ENCODE results near the gene PPP1R9B. TPM values are rescaled to one million over a fixed set of nuclear protein-coding genes. Genes with fewer than 3 reads are reported as not detected.

Gene PPP1R9B
- total RNA-seq, 1 donor from 2014 or later = 103 TPM

DNA sequence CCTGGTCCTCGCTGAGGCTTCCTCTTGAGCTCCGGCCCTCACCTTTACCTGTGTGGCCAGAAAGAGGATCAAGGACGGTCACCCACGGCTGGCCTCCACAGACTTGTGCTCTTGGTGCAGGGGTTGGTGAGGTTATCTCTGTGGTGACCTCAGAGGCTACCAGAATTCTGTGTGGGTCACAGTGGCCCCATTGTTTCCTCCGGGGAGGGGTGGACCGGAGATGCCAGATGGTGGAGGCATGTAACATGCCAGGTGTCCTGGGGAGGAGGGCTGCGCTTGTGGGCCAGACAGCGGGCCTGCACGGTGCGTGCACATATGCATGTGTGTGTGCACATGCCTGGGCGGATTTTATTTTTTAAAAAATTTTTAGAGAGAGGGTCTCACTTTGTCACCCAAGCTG lies 21.7 kb upstream of the PPP1R9B start:
- ATAC-seq (no peak), DNase-seq (no peak)
- H3K9me3 ChIP-seq = no peaks in the 10 kb centered on the region
- no peak overlapping the region for H3K4me3 ChIP-seq
- TF ChIP-seq, protein P1, sequence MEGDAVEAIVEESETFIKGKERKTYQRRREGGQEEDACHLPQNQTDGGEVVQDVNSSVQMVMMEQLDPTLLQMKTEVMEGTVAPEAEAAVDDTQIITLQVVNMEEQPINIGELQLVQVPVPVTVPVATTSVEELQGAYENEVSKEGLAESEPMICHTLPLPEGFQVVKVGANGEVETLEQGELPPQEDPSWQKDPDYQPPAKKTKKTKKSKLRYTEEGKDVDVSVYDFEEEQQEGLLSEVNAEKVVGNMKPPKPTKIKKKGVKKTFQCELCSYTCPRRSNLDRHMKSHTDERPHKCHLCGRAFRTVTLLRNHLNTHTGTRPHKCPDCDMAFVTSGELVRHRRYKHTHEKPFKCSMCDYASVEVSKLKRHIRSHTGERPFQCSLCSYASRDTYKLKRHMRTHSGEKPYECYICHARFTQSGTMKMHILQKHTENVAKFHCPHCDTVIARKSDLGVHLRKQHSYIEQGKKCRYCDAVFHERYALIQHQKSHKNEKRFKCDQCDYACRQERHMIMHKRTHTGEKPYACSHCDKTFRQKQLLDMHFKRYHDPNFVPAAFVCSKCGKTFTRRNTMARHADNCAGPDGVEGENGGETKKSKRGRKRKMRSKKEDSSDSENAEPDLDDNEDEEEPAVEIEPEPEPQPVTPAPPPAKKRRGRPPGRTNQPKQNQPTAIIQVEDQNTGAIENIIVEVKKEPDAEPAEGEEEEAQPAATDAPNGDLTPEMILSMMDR (IDR thresholded peaks at IDR 0.05) = no peak
- intact Hi-C loops (cut with DNase I) = no loop called here
- H3K36me3 ChIP-seq = no peaks in the 10 kb centered on the region
- peaks cover 1% of the 10 kb centered on the region for H3K4me1 ChIP-seq
- H3K27ac ChIP-seq = no peak overlapping the region
- no peaks in the 10 kb centered on the region for H3K27me3 ChIP-seq

DNA sequence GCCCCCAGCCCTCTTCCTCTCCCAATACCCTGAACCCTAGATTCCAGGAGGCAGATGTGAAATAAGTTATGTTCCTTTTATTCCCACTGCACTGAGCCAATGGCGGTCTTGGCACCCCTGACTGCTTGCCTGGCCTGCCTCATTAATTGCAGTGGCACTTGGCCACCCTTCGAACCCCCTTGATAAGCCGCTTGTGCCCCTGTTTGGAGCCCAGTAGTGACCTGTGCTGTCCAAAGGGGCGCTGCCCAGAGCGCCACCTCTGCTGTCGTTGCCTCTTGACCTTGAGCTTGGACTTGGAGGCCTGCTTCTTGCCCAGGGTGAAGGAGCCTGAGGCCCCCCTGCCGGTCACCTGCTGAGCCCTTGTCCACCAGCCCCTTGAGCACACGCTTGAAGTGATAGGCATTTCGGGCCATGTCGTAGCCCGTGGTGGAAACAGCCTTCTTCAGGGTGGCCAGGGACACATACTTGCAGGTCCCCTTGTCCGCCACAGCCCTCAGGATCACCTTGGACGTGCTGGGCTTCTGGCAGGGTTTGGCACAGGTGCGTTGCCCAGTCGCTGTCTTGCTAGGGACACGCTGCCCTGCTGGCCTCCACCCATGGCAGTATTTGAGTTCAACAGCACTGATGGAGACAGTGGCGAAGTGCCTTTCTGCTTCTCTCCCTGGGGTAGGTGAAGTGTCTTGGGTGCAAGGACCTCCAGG lies 21.0 kb upstream of the PPP1R9B start:
- DNase-seq (no peak), ATAC-seq (no peak)
- H3K36me3 ChIP-seq = no peaks in the 10 kb centered on the region
- H3K27me3 ChIP-seq = no peaks in the 10 kb centered on the region
- no peak overlapping the region for H3K27ac ChIP-seq
- intact Hi-C loops (cut with DNase I) = no loop called here
- H3K4me1 ChIP-seq = no peaks in the 10 kb centered on the region
- no peaks in the 10 kb centered on the region for H3K9me3 ChIP-seq
- H3K4me3 ChIP-seq = no peak overlapping the region
- TF ChIP-seq, protein P1 (IDR thresholded peaks at IDR 0.05) = no peak

DNA sequence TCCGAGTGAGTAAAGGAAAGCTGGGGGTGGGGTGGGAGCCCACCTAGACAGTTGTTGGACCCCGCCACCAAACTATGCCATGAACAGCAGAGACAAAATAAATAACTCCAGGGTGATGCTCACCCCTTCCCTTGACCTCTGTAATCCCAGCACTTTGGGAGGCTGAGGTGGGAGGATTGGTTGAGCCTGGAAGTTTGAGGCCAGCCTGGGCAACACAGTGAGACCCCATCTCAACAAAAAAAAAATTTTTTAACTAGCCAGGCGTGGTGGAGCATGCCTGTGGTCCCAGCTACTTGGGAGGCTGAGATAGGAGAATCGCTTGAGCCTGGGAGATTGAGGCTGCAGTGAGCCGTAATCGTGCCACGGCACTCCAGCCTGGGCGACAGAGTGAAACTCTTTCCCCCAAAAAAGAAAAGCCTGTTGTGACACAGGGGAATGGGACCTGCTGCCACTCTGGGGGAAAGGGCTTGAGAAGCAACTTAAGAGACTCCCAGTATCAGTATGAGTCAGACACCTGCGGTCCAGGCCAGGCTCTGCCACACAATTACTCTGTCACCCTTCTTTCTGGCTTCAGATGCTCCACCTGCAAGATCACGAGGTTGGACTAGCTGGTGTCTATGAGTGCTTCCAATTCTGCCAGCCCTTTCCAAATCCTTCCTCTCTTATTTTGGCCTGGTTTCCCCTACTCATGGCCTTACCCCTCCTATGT lies 20.3 kb upstream of the PPP1R9B start:
- TF ChIP-seq, protein P1 (IDR thresholded peaks at IDR 0.05) = no peak
- no peak for DNase-seq
- no peaks in the 10 kb centered on the region for H3K27me3 ChIP-seq
- no peak overlapping the region for H3K4me3 ChIP-seq
- intact Hi-C loops (cut with DNase I) = no loop called here
- no peaks in the 10 kb centered on the region for H3K4me1 ChIP-seq
- no peaks in the 10 kb centered on the region for H3K9me3 ChIP-seq
- no peak for ATAC-seq
- H3K36me3 ChIP-seq = no peaks in the 10 kb centered on the region
- H3K27ac ChIP-seq = no peak overlapping the region

DNA sequence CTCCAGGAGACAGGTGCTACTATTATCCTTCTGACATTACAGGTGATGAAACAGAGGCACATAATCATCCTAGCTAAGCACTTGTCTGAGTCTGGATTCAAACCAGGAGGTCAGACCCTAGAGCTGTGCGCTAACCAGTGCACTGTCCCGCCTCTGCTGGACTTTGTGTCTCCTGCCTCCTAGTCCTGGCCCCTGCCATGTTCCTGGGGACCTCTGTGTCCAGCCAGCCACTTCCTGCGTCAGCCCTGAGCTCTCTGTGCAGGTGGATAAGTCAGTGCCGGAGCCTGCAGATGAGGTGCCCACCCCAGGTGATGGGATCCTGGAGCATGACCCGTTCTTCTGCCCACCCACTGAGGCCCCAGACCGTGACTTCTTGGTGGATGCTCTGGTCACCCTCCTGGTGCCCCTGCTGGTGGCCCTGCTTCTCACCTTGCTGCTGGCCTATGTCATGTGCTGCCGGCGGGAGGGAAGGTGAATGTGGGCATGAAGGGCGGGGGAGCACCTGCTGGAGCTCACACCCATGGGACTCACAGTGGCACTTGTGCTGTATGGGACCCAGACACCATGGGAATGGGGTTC lies 19.5 kb upstream of the PPP1R9B start:
- no peaks in the 10 kb centered on the region for H3K9me3 ChIP-seq
- intact Hi-C loops (cut with DNase I) = loop anchor here (10.0 kb wide), 1 partner anchor 55 kb away; no protein-coding TSS in a partner anchor
- DNase-seq = no peak
- no peak overlapping the region for H3K27ac ChIP-seq
- H3K36me3 ChIP-seq = no peaks in the 10 kb centered on the region
- no peak overlapping the region for H3K4me3 ChIP-seq
- ATAC-seq = no peak
- TF ChIP-seq, protein P1 (IDR thresholded peaks at IDR 0.05) = no peak
- H3K27me3 ChIP-seq = no peaks in the 10 kb centered on the region
- no peaks in the 10 kb centered on the region for H3K4me1 ChIP-seq

DNA sequence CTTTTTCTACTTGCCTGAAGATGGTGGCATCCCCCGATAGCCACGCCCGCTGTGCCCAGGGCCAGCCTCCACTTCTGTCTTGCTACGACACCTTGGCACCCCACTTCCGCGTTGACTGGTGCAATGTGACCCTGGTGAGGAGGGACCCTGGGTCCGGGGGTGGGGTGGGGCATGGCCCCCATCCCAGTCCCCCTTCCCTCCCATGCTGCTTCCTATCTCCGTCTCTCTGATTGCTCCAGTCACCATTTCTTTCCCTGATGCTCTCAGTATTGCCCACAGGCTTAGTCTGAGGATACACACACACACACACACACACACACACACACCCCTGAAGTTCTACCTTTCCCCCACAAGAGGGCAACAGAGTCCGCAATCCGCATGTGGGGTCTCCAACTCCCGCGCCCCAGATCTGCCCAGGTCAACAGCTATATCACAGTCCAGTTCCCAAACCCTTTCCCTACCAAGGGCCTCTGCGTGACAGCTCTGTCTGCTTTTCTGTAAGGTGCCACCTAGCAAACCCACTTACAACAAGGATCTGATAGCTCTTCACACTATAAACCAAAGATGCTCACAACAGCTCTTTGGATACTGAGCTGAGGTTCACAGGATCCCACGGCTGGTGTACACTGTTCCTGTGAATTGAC lies 18.8 kb upstream of the PPP1R9B start:
- ATAC-seq = peak; percentile 83

More for the DNA sequence above, 18.8 kb upstream of the PPP1R9B start:
- TF ChIP-seq, protein P1 (IDR thresholded peaks at IDR 0.05) = peak; percentile 46
- Histone ChIP-seq H3K27me3 (no peaks in the 10 kb centered on the region), H3K4me3 (no peak overlapping the region), H3K27ac (no peak overlapping the region), H3K4me1 (no peaks in the 10 kb centered on the region), H3K9me3 (no peaks in the 10 kb centered on the region), H3K36me3 (no peaks in the 10 kb centered on the region)
- intact Hi-C loops (cut with DNase I) = loop anchor here (10.0 kb wide), 1 partner anchor 54 kb away; no protein-coding TSS in a partner anchor
- DNase-seq = no peak

All from upper lobe of right lung (tissue), 1 donor.